Muscle layer of duodenum (tissue), 2 donors: ENCODE data around the gene CCDC89.
"Not testable (repeated sequence)": the region's sequence is repeated elsewhere in the genome, so short reads cannot be mapped to it uniquely, and the experiment has no call there.

Experiments
- H3K27ac ChIP-seq: one replicate; pipeline ENCODE4 v1.7.0; 2013; ENCODE audit warnings: mild to moderate bottlenecking, low read length
- H3K27me3 ChIP-seq: one replicate; pipeline ENCODE4 v1.7.0; 2013; ENCODE audit warnings: low read depth, mild to moderate bottlenecking, control low read depth, low read length
- H3K36me3 ChIP-seq, 2 donors: one replicate each; pipeline ENCODE4 v1.7.0; 2013; ENCODE audit warnings: low read length in 2 of 2, control low read depth in 1 of 2, mild to moderate bottlenecking in 1 of 2; ENCODE audit not compliant: insufficient read depth in 2 of 2, control insufficient read depth in 1 of 2
- H3K4me1 ChIP-seq, 2 donors: one replicate each; pipeline ENCODE4 v1.7.0; 2013; ENCODE audit warnings: low read length in 2 of 2, mild to moderate bottlenecking in 2 of 2, control low read depth in 1 of 2, moderate library complexity in 1 of 2; ENCODE audit not compliant: insufficient read depth in 2 of 2, control insufficient read depth in 1 of 2
- H3K4me3 ChIP-seq, 2 donors: one replicate each; pipeline ENCODE4 v1.7.0; 2013; ENCODE audit warnings: low read length in 2 of 2, low read depth in 1 of 2, mild to moderate bottlenecking in 1 of 2
- H3K9me3 ChIP-seq, 2 donors: one replicate each; pipeline ENCODE4 v1.7.0; 2013; ENCODE audit warnings: low read length in 2 of 2, control low read depth in 1 of 2, mild to moderate bottlenecking in 1 of 2; ENCODE audit not compliant: control insufficient read depth in 1 of 2
- donor health status: healthy.

Gene CCDC89

GRCh38 chr11:85682330-85683305 lies 3.4 kb downstream of the CCDC89 start:
- peaks cover 4 to 14% of the 10 kb centered on the region in 2 donors for H3K4me1 ChIP-seq
- no peaks in the 10 kb centered on the region for H3K27me3 ChIP-seq
- H3K36me3 ChIP-seq = no peaks in the 10 kb centered on the region
- H3K9me3 ChIP-seq = no peaks in the 10 kb centered on the region
- H3K4me3 ChIP-seq = peak overlapping the region; percentile 66 to 77
- no peak overlapping the region for H3K27ac ChIP-seq

- no peak overlapping the region for H3K4me3 ChIP-seq
- H3K4me1 ChIP-seq = peaks cover 0 to 9% of the 10 kb centered on the region in 2 donors
These were observed 5.1 kb downstream of the CCDC89 start for GRCh38 chr11:85680897-85681296.

GRCh38 chr11:85679576-85679975 lies 6.4 kb downstream of the CCDC89 start:
- Histone ChIP-seq H3K27ac (no peak overlapping the region), H3K27me3 (no peaks in the 10 kb centered on the region), H3K4me1 (no peaks in the 10 kb centered on the region), H3K36me3 (no peaks in the 10 kb centered on the region), H3K4me3 (no peak overlapping the region), H3K9me3 (no peaks in the 10 kb centered on the region)

More at GRCh38 chr11:85680897-85681296, 5.1 kb downstream of the CCDC89 start:
- H3K9me3 ChIP-seq = no peaks in the 10 kb centered on the region
- H3K27me3 ChIP-seq = no peaks in the 10 kb centered on the region
- no peaks in the 10 kb centered on the region for H3K36me3 ChIP-seq
- H3K27ac ChIP-seq = no peak overlapping the region

- H3K4me1 ChIP-seq = no peaks in the 10 kb centered on the region
- H3K36me3 ChIP-seq = no peaks in the 10 kb centered on the region
- H3K9me3 ChIP-seq = no peaks in the 10 kb centered on the region
- H3K27ac ChIP-seq = no peak overlapping the region
- H3K4me3 ChIP-seq = no peak overlapping the region
- H3K27me3 ChIP-seq = no peaks in the 10 kb centered on the region
These were observed 12.6 kb downstream of the CCDC89 start for GRCh38 chr11:85673393-85673792.

GRCh38 chr11:85672105-85672902 lies 13.7 kb downstream of the CCDC89 start:
- Histone ChIP-seq H3K27me3 (no peaks in the 10 kb centered on the region), H3K27ac (no peak overlapping the region), H3K9me3 (no peaks in the 10 kb centered on the region), H3K36me3 (no peaks in the 10 kb centered on the region), H3K4me3 (no peak overlapping the region), H3K4me1 (no peaks in the 10 kb centered on the region)

GRCh38 chr11:85670949-85671663 lies 14.9 kb downstream of the CCDC89 start:
- H3K27me3 ChIP-seq, H3K4me3 ChIP-seq, H3K9me3 ChIP-seq, H3K36me3 ChIP-seq, H3K4me1 ChIP-seq, H3K27ac ChIP-seq: not testable (repeated sequence)

- Histone ChIP-seq H3K36me3 (peaks cover 0 to 8% of the 10 kb centered on the region in 2 donors), H3K4me3 (no peak overlapping the region), H3K27ac (no peak overlapping the region), H3K9me3 (no peaks in the 10 kb centered on the region), H3K4me1 (no peaks in the 10 kb centered on the region), H3K27me3 (no peaks in the 10 kb centered on the region)
These were observed 17.8 kb downstream of the CCDC89 start for GRCh38 chr11:85668157-85668556.

GRCh38 chr11:85666687-85667086 lies 19.3 kb downstream of the CCDC89 start:
- no peaks in the 10 kb centered on the region for H3K27me3 ChIP-seq
- no peaks in the 10 kb centered on the region for H3K9me3 ChIP-seq
- peaks cover 0 to 10% of the 10 kb centered on the region in 2 donors for H3K36me3 ChIP-seq
- peaks cover 0 to 12% of the 10 kb centered on the region in 2 donors for H3K4me1 ChIP-seq
- no peak overlapping the region for H3K27ac ChIP-seq
- no peak overlapping the region for H3K4me3 ChIP-seq

- no peaks in the 10 kb centered on the region for H3K27me3 ChIP-seq
- no peaks in the 10 kb centered on the region for H3K9me3 ChIP-seq
- peaks cover 3 to 10% of the 10 kb centered on the region in 2 donors for H3K36me3 ChIP-seq
- H3K4me1 ChIP-seq = peaks cover 0 to 20% of the 10 kb centered on the region in 2 donors
- no peak overlapping the region for H3K27ac ChIP-seq
- peak overlapping the region; percentile 91 to 96 for H3K4me3 ChIP-seq
These were observed 20.3 kb downstream of the CCDC89 start for GRCh38 chr11:85665733-85666132.

GRCh38 chr11:85664615-85665481 lies 21.1 kb downstream of the CCDC89 start, which contains the start of gene CREBZF:
CREBZF (minus strand) TSS chr11:85665129; CDS start chr11:85664875, 254 bp downstream.
- H3K4me1 ChIP-seq = peaks cover 0 to 28% of the 10 kb centered on the region in 2 donors
- H3K4me3 ChIP-seq = peak within 1 kb of the TSS; percentile 91 to 96
- peak within 1 kb of the TSS; percentile 93 for H3K27ac ChIP-seq
- peaks cover 3 to 10% of the 10 kb centered on the region in 2 donors for H3K36me3 ChIP-seq
- no peaks in the 10 kb centered on the region for H3K9me3 ChIP-seq
- no peaks in the 10 kb centered on the region for H3K27me3 ChIP-seq
